NCI-H2171 treated with DMSO at 0.1 percent for 48 hours (cell line): Measurements from ENCODE around the gene CYP27B1.
A peak's percentile ranks its signal among the peaks of the same experiment; 100 is the strongest.

ENCODE experiments used
- DNase-seq: peaks from one replicate; lab custom pipeline; 2025; lab: John Stamatoyannopoulos, UW

CYP27B1 gene

DNA sequence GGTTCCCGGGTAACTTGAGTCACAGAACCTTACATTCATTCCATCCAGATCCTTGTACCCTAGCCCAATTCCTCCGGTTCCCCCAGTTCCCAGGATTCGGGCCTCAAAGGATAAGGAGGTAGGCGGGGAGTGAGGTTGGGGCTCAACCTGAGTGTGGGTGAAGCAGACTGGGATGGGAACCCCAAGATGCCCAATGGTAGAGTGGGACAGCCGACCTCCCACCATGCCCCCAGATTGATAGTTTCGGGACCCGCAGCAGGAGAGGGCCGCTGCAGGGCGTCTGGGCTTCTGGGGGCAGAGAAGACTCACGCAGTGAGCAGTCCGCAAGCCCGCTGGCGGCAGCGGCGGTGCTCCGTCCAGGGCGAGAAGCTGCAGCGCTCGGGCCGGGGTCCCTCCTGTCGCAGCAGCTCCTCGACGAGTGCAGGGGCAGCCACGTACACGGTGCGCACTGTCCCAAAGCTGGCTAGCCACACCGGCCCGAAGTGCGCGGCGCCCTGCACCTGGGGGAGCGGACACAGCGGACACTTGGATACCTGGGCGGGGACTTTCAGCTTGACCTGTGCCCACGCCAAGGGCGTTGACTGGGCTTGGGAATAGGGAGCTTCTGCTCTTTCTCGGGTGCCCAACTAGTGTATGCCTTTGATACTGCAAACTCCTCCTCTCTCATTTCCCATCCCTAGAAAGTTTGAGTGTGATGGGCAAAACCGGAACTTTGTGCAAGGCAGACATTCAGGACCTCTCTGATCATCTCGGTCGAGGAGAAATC lies 997 bp downstream of the CYP27B1 start:
- no peak for DNase-seq

DNA sequence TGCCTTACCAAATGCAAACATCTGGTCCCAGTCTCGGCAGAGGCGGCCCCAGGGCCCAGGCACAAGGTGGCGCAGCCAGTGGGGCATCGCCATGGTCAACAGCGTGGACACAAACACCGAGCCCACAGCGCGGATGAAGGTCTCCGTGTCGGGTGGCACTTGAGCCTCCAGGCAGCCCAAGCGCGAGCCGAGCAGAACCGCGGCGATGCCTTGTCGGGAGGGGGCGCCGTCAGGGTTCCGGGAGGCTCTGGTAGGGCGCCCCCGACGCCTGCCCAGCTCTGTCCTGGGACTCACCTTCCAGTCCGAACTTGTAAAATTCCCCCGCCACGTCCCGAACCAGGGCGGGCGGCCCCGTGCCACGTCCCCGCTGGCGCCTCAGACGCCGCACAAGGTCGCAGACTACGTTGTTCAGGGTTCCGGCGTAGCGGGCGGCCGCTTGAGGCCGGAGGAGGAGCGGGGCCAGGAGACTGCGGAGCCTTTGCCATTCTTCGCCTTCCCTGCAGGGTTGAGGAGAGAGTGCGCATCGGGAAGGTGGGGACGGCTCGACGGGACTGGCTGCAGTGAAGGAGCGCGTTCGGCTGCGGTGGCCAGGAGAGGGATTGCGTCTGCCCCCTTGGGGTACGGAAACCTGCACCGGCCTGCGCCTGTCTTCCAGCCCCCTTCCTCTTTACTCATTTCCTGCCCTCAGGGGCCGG lies 1.7 kb downstream of the CYP27B1 start:
- peak; percentile 36 for DNase-seq

DNA sequence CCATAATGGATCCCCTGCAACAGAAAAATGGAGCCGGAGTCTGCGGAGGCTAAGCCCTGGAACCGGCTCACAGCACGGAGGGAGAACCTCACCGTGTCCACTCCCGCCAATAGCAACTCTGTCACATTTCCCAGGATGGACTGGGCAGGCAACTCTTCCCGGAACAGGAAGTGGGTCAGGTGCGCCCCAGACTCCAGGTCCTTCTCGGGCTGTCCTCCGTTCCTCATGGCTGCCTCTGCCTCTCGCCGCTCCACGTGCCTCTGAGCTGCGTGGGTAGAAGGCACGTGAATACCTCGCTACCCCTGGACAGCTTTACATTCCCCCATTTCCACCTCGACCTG lies 2.2 kb downstream of the CYP27B1 start:
- DNase-seq = no peak

DNA sequence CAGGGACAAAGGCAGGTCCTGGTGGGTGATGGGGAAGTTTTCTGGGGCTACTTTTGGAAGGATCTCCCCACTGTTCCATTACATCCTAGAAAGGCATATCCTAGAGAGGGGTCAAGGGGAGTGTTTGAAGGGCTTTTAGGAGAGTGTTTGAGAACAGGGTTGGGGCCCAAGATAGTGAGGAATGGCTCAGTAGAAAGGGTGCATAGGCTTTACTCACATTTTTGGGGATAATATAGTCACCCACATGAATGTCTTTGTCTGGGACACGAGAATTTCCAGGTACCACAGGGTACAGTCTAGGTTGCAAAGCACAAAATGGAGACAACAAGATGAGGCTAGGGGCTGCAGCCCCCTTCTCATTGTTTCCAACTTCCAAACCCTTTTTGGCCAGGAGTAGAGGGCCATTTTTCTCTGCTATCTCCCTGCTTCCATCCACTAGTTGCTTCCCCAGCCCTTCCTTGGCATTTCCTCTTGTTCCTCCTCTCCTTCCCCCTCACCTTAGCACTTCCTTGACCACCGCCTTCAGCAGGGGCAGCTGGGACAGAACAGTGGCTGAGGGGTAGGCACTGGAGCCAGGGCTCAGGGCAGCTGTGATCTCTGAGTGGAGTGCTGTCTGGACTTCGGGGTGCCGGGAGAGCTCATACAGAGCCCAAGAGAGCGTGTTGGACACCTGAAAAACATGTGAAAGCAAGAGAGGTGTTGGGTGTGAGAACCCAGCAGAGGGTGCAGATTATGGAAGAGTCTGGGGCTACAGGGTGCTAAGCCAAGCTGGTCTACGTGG lies 2.8 kb downstream of the CYP27B1 start:
- DNase-seq = no peak

DNA sequence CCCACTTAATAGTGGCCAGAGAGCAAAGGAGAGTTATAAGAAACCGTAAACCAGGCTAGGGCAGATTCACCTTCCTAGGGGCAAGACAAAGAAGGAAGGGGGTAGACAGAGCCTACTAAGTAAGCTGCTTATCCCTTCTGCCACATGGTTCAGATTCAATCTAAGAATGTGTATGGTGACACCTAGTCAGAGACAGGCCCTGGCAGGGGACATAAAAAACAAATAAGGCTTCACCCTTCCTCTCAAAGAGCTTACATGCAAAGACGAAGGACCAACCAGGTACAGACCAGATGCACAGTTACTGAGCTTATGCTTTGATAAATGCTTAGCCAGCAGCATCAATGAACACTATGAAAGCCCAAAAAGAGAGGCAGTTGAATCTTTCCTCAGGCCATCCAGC lies 4.4 kb downstream of the CYP27B1 start:
- DNase-seq = no peak

DNA sequence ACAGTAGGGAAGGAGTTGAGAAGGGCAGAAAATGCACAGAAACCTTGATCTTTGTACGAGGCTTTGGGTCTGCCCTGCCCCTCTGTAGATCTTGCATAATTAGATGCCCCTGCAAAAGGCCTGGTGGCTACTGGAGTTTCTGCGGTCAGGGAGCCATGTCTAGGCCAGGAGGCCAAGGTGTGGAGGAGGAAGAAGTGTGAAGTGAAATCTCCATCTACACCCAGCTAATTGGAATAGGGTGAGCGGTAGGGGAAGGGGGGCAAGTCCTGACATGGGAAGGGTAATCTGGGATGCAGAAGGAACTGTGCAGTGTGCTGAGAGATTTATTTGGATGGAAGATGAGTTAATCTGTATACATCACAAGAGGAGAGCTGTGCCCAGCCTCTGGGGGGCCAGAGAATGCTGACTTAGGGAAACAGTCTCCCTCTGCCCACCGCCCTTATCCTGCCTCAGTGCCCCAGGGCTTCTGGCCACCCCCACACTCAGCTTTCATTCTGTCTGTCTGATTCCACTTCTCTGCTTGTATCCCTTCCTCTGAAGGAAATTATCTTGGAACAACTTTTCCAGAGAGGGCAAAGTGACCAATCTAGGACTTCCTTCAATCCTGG lies 5.4 kb downstream of the CYP27B1 start:
- no peak for DNase-seq

DNA sequence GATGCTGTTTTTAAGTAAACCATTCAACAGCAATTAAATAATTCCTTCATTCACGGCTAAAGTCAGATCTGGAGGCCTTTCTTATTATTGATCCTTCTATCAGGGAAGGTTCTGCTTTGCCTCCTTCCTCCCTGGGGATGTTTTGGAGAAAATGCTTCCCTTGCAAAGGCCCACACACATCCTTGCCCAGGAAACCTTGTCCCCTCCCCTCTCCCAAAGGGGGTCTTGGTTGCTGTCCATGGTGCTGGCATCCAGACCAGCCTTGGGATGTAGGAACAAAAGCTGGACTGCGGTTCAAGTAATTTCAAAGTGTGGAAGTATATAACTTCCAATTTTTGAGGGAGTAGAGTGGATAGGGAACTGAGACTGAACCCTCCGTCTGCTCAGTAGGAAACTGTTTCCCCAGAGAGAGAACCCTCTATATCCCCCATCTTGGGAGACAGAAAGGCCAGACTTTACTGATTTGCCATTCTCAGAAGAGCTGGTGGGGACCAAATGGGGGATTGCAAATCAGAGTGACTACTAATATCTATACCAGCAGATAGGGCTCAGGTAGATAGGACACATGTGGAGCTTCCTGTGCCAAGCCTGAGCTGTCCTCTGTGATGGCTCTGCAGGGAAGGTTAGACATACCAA lies 6.4 kb downstream of the CYP27B1 start:
- no peak for DNase-seq

DNA sequence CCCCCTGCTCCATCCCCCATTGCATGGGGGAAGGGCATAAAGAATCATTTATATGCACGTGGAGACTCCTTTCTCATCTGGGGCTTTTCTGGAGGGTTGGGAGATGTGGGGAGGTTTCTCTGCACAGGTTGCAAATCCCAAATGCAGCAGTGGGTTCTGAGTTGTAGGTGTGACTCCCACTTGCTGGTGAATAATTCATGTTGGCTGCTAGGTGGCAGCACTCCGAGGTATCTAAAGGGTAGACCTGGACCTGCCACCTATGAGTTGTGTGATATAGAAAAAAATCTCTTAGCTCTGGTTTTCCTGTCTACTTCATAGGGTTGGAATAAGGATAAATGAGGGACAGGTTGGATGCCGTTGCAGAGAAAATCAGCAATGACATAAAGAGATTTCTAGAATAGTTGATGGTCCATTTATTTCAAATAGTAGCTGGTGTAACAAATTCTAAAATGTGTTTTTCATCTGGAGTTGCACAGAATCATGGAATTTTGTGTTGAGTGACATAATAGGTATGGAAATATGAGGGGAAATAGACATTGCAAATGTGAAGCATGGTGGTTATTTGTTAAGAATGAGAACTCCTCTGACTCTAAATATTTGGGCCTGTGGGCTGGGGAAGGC lies 7.4 kb downstream of the CYP27B1 start:
- DNase-seq = peak; percentile 51

DNA sequence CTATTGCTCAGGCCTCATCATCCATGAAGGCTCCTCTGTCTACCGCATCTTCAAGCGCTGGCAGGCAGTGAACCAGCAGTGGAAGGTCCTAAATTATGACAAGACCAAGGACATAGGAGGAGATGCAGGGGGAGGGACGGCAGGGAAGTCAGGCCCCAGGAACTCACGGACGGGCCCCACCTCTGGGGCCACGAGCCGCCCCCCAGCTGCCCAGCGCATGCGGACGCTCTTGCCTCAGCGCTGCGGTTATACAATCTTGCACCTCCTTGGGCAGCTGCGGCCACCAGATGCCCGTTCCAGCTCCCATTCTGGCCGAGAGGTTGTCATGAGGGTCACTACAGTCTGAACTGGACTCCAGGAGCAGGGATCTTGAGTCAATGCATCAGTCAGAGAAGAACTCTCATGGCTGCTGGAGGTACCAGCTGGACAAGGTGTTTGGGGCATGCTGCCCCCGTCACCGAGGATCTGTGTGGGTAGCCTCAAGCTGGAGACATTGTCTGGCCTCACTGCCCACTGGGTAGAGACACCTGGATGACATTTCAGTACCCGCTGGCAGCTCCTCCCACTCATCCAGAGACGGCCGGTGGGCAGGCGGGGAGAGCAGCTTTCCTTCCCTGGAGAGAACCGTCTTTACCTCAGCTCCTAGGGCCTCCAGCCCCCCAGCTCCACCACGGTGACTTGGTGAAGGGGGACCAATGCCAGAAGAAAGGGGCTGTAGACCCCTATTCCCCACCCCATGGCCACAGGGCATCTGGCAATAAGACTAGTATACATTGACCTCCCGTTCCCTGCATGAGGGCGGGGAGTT lies 8.1 kb downstream of the CYP27B1 start:
- DNase-seq = no peak

DNA sequence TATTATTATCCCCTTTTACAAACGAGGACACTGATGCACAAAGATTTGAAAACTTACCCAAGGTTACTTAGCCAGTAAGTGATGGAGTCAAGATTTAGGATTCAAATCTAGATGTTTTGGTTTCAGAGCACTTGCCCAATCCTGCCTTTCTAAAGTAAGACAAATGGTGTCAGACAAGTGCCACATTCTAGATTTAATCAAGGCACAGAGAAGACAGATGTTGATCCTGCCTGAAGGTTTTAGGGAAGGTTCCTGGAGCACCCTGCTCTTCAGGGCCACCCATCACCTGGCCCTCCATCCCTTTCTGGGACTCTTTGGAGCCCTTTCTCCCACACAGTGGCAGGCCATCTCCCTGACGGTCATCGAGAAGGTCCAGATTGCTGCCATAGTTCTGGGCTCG lies 9.1 kb downstream of the CYP27B1 start:
- no peak for DNase-seq

DNA sequence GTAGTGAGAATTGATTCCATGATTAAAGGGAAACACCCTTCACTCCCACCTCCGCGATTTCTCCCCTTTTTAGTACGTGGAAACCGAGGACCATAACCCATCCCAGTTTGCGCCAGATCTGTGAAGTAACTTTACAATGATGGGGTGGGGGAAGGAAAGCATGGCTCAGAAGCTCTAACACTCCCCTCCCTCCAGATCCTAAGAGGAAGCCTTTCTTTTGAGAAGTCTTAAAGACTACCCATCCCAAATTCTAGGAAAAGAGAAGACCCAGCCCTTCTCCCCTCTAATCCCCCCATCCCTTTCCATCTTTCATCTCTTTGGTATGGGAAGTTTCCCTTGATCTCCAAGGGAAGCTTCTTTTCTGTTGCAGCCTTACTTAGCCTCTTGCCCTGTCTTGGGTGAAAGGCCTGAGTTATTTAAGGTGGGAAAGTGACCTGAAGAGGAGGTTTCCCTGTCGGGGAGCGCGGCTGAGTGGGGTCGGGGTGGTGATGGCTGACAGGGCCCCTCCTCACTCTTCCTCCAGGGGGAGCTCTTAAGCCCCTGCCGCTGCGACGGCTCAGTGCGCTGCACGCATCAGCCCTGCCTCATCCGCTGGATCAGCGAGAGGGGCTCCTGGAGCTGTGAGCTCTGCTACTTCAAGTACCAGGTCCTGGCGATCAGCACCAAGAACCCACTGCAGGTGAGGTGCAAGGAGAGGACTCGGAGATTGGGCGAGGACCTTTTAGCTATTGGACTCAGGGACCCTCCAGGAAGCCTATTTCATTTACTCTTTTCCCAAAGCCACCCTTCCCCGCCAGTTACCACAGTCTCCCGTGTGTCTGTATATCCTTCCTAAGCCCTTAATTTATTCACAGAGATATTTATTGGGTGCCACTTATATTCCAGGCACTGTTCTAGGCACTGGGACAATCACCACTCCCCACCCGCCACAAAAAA lies 10.2 kb downstream of the CYP27B1 start:
- no peak for DNase-seq

DNA sequence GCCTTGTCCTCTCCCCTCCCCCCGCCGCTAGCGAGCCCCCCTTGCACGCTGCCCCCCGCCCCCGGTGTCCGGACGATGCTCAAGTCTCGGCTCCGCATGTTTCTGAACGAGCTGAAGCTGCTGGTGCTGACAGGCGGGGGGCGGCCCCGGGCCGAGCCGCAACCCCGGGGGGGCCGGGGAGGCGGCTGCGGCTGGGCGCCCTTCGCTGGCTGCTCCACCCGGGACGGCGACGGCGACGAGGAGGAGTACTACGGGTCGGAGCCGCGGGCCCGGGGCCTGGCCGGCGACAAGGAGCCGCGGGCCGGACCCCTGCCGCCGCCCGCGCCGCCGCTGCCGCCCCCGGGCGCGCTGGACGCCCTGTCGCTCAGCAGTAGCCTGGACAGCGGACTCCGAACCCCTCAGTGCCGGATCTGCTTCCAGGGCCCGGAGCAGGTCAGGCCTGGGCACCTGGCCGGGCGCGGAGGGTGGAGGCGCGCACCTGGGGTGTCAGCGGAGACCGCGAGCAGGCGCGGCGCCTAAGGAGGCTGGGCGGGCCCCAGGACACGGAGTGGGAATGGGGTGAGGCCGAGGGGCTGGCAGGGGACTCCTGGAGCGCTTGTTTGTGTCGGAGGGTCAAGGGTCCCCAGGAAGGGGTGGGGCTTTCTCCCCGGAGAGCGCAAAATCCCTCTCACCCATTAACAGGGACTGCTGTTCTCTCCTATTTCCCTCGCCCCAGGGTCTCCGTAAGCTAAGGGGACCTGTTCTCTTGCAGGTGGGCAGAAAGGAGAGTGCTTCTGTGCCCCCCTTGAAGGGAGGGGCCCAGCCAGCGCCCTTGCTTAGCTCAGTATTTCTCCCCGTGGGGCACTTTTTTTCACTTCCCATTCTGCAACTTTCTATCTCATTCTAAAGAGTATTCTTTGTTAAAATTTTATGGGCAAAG lies 11.2 kb downstream of the CYP27B1 start:
- no peak for DNase-seq

DNA sequence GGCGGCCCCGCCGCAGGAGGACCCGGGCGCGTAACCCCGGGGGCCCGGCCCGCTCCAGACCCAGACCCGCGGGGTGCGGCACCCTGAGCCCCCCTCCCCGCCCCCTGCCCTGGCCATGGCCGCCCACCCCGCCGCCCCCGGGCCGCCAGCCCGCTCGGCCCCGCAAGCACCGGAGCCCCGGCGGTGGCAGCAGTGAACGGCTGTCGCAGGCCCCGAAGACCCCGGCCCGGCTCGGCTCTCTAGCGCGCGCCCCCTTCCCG lies 11.8 kb downstream of the CYP27B1 start:
- no peak for DNase-seq

DNA sequence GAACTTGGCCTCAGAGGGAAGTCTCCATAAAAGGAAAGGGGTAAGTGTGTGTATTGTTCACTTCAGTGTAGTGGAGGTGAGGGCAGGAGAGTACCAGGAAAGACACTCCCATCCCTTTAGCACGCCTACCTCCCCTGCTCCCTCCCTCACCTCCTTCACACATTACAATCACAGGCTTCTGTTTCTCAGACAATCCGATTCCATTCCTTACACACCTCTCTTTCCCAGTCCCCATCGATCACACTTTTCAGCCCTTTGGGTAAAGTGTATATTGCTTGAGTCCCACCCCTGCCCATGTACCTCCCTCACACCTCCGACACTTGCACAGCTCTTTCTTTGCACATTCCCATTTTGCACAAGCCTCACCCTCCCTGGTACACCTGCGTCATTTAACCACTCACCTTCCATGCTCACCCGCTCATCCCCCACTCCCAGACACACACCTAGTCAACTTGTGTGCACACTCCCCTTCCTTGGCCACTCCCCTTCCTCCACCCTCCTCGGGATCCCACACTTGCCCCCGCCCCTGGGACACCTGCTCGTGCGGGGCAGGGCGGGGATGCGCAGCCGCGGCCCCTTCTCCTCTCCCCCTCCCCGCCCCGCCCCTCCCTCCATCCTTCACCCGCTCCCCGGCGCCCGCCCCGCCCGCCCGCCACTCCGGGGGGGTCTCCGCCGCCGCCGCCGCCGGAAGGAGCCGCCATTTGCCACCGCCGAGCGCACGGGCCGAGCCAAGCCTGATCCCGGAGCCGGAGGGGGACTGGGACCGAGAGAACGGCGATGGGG lies 12.3 kb downstream of the CYP27B1 start, which contains the start of gene MARCHF9:
TSS of gene MARCHF9 (plus strand) at position 693 of the 783 bp plus-strand sequence. CDS start 426 bp downstream, outside the sequence.
- DNase-seq = peak; percentile 93

DNA sequence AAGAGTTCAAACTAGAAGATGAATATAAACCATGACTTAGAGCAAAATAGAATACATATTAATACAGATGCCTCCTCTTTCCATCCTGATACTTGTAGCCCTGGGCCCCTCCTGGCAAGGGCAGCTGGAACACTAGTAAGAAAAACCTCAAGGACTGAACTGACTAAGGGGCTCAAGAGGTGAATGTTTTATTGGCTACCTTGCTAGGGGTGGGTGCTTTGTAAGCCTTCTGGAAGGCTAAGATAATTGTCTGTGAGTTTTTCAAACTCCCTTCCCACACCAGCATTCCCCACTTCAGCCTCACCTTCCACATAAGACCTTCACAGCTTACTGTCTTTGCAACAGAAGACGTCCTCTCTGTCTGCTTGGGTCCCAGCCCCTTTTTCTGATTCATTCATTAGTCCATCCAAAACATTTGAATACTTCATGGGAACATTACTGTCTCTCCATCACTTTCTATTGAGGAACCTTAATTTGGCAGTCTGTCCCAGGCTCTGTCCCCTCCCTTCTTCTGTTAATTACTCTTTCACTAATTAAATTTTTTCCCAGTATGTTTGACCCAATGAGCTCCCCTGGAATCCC lies 13.0 kb downstream of the CYP27B1 start:
- DNase-seq = no peak

DNA sequence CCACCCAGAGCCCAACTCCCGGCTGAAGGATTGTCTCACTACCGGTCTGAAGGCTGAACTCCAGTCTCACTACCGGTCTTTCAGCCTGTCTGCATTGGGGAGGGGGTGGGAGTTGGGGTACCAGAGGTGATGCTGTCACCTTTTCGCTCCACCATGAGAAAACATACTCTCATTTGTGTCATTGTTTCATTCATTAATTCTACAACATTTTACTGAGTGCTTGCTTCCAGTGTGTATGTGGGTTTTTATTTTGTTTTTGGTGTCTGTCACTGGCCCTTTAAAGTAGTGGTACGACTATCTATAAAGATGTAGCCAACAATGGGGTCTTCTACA lies 14.2 kb downstream of the CYP27B1 start:
- no peak for DNase-seq

DNA sequence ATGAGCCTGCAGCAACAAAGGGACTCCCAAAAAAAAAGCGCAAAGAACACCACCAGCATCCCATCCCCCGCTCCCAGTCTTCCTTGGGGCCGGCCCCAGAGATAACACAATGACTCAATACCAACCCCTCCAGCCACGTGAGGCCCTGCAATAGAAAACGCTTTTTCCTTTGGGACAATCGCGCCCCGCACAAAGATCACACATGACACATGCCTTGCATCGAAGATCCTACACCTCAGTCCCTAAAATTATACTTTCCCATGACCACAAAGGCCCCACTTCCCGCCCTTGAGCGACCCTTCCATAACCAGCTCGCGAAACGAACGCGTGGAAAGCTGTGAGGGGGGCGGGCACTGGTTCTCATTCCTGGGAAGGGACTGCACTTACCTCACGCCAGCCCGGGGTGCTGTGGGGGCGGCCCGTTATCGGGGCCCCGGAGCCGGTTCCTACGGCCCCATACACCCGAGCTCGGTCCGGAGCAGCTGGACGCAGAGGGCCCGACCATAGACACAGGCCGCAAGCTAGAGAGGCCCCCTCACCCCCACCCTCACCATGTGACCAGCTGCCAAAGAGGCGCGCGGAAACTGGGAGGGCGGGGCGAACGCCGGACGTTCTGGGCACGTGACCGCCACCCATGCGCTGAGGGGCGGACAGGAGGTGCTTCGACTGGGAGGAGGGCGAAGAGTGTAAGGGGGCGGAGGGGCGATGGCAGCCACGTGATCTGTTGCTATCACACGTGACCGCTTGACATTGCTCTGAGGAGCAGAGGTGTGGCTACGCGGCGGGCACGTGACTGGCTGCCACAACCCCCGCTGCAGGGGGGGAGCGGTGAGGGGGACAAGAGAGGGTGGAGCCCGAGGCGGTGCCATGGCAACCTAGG lies 14.8 kb downstream of the CYP27B1 start, which contains the start of gene CDK4:
TSS of gene CDK4 (minus strand) at position 523 of the 880 bp plus-strand sequence. CDS start 593 bp downstream, outside the sequence.
- DNase-seq = peak; percentile 99
